ENCODE results near the gene FGF9. TPM values are rescaled to one million over a fixed set of nuclear protein-coding genes. Genes with fewer than 3 reads are reported as not detected.

Gene FGF9
- total and polyA plus RNA-seq, 4 experiments from 2014 or later, result 2.1 to 7.3 (median 4.5) TPM

DNA sequence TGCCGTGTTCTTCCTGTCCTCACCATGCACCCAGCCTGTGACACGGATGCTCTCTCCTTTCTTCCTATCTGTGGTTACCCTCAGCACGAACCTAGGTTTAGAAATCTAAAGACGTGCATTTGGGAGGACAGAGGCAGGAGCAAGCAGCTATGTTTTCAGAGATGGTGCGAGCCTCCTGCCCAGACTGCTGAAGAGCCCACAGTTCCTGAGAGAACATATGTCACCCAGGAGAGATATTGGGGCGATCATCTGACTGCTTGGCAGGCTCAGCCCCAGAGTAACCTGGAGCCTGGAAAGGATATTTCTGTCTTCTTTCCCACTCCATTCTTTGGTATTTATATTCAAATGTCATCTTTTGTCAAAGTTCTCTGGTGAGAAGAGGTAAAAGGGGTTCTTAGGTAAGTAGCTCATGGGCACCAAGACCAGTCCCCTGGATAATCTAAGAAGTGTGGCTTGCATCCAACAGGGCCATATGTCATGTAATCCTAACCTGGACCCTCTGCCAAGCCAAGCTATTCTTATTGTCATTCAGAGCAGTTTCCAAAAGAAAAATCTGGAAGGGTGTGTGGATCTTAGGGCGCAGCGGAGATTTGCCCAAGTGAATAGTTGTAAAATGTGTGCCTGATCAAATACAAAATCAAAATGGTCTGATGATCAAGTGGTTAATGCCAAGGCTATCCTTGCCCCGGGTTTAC lies 59.5 kb downstream of the FGF9 start:
- no peak overlapping the region for H3K4me3 Mint-ChIP-seq
- ChIA-PET POLR2A (ENCODE audit: partially characterized antibody) (no interaction called here), CTCF (ENCODE audit: partially characterized antibody) (no interaction called here)
- DNase-seq, result no peak
- H3K9me3 ChIP-seq (ENCODE audit: control insufficient read depth in 1 of 2, low read length in 2 of 2), result no peaks in the 10 kb centered on the region
- peaks cover 0 to 5% (median under 1%) of the 10 kb centered on the region in 4 donors for H3K4me1 Mint-ChIP-seq
- H3K27me3 Mint-ChIP-seq, result peaks cover 0 to 2% of the 10 kb centered on the region in 2 donors
- no peaks in the 10 kb centered on the region for H3K36me3 ChIP-seq (ENCODE audit: insufficient read depth, low read length)
- no peaks in the 10 kb centered on the region for H3K36me3 Mint-ChIP-seq
- intact Hi-C loops (cut with micrococcal nuclease), result no loop called here
- no peaks in the 10 kb centered on the region for H3K27me3 ChIP-seq (ENCODE audit: insufficient read depth, low read length)
- H3K4me1 ChIP-seq (ENCODE audit: insufficient read depth, low read length), result no peaks in the 10 kb centered on the region
- no peak overlapping the region for H3K27ac ChIP-seq (ENCODE audit: low read depth, low read length)
- peaks cover 0 to 5% (median 3%) of the 10 kb centered on the region in 8 donors for H3K9me3 Mint-ChIP-seq
- no peak overlapping the region for H3K4me3 ChIP-seq (ENCODE audit: low read length in 2 of 2)
- H3K27ac Mint-ChIP-seq, result no peak overlapping the region

DNA sequence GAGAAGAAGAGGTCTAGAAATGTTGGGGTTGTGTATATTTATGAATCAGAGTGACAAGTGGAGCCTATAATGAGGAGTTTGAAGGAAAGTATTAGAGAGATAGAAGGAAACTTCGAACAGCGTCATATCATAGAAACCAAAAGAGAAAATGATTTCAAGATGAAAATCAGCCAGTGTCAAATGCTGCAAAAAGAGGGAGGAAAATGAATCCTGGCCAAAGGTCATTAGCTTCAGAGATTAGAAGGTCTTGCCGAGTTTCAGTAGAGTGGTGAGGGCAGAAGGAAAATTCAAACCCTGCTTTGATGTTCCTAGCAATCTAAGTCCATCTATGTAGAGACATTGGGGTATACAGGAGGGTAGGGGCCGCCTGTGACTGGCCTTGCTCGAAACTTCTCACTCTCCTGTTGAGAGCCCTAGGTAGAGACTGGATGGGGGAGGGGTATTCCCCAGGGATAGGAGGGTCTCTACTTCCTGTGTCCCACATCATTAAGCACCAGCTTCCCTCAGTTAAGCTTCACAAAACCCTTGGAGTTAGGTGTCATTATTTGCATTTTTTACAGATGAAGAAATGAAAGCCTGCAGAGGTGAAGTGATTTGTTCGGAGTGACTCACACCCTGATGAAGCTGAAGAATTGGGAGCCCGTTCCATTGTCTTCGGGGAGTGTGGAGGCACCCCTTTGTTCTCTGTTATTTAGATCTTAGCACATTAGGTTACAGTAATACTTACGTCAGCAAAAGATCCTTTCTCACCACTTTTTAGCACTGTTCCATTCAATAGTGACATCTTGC lies 62.8 kb downstream of the FGF9 start:
- Mint-ChIP-seq H3K4me1 (no peaks in the 10 kb centered on the region), H3K36me3 (no peaks in the 10 kb centered on the region), H3K27me3 (peaks cover 0 to 7% of the 10 kb centered on the region in 2 donors), H3K27ac (no peak overlapping the region), H3K4me3 (no peak overlapping the region), H3K9me3 (peaks cover 0 to 2% (median 0%) of the 10 kb centered on the region in 8 donors)
- Histone ChIP-seq H3K9me3 (ENCODE audit: control insufficient read depth in 1 of 2, low read length in 2 of 2) (no peaks in the 10 kb centered on the region), H3K36me3 (ENCODE audit: insufficient read depth, low read length) (no peaks in the 10 kb centered on the region), H3K4me1 (ENCODE audit: insufficient read depth, low read length) (no peaks in the 10 kb centered on the region), H3K4me3 (ENCODE audit: low read length in 2 of 2) (no peak overlapping the region), H3K27me3 (ENCODE audit: insufficient read depth, low read length) (no peaks in the 10 kb centered on the region), H3K27ac (ENCODE audit: low read depth, low read length) (no peak overlapping the region)
- POLR2A ChIA-PET (ENCODE audit: partially characterized antibody), result no interaction called here
- intact Hi-C loops (cut with micrococcal nuclease), result no loop called here
- DNase-seq, result no peak
- CTCF ChIA-PET (ENCODE audit: partially characterized antibody), result no interaction called here

DNA sequence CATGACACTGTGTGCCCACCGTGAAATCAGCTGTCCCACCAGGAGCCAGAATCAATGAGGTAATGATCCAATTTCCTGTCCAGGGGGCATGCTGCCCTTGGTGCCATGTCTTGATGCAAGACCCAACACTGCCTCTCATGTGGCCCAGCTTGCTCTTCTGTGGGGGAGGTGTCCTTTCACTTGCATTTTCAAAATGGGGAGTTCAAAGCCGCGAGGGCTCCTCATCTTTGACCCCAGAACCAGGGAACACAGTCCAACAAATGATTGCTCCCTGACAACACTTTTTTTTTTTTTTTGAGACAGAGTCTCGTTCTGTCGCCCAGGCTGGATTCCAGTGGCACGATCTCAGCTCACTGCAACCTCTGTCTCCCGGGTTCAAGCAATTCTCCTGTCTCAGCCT lies 64.1 kb downstream of the FGF9 start:
- peaks cover 0 to 2% (median 0%) of the 10 kb centered on the region in 8 donors for H3K9me3 Mint-ChIP-seq
- no peak for DNase-seq
- intact Hi-C loops (cut with micrococcal nuclease), result no loop called here
- Histone ChIP-seq H3K36me3 (ENCODE audit: insufficient read depth, low read length) (no peaks in the 10 kb centered on the region), H3K4me1 (ENCODE audit: insufficient read depth, low read length) (no peaks in the 10 kb centered on the region), H3K9me3 (ENCODE audit: control insufficient read depth in 1 of 2, low read length in 2 of 2) (no peaks in the 10 kb centered on the region), H3K27ac (ENCODE audit: low read depth, low read length) (no peak overlapping the region), H3K4me3 (ENCODE audit: low read length in 2 of 2) (no peak overlapping the region), H3K27me3 (ENCODE audit: insufficient read depth, low read length) (no peaks in the 10 kb centered on the region)
- no peak overlapping the region for H3K4me3 Mint-ChIP-seq
- ChIA-PET CTCF (ENCODE audit: partially characterized antibody) (no interaction called here), POLR2A (ENCODE audit: partially characterized antibody) (no interaction called here)
- H3K27ac Mint-ChIP-seq, result no peak overlapping the region
- no peaks in the 10 kb centered on the region for H3K4me1 Mint-ChIP-seq
- H3K36me3 Mint-ChIP-seq, result no peaks in the 10 kb centered on the region
- peaks cover 4 to 7% of the 10 kb centered on the region in 2 donors for H3K27me3 Mint-ChIP-seq

DNA sequence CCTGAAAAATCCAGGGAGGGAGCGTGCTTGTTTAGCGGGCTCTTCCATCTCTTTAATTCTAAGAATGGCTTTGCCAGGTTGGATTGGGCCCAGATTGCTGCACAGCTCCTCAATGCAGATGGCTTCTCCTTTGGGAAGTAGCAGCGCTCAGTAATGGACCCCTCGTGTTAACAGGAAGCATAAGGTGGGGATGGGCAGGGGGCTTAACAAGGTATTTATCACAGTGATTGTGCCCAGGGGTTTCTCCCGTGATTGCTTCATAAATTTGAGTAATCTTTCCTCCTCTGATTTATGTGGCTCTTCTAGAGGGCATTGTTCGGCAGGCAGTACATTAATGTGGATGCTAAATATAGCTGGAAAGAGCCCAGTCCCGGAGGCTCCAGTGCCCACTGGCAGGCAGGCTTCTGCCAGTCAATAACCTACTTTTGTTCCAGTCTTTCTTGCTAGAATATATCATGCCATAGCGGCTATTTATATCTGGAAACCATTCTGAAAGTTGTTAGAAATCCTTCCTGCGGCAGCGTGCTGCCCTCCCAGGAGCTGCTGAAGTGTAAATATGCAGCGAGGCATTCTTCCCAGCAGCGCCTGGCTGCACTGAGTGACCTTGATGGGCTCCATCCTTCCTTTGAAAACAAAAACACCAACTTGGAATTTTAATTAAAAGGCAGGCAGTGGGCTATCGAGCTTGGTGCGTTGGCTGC lies 65.0 kb downstream of the FGF9 start:
- H3K36me3 Mint-ChIP-seq, result no peaks in the 10 kb centered on the region
- H3K27me3 Mint-ChIP-seq, result peaks cover 4 to 9% of the 10 kb centered on the region in 2 donors
- POLR2A ChIA-PET (ENCODE audit: partially characterized antibody), result no interaction called here
- no peak for DNase-seq
- H3K27ac Mint-ChIP-seq, result no peak overlapping the region
- H3K4me3 ChIP-seq (ENCODE audit: low read length in 2 of 2), result no peak overlapping the region
- intact Hi-C loops (cut with micrococcal nuclease), result no loop called here
- no peaks in the 10 kb centered on the region for H3K9me3 ChIP-seq (ENCODE audit: control insufficient read depth in 1 of 2, low read length in 2 of 2)
- H3K4me3 Mint-ChIP-seq, result peak overlapping the region in 1 of 8 donors; percentile 7
- H3K9me3 Mint-ChIP-seq, result peaks cover 0 to 2% (median 0%) of the 10 kb centered on the region in 8 donors
- no peaks in the 10 kb centered on the region for H3K27me3 ChIP-seq (ENCODE audit: insufficient read depth, low read length)
- H3K36me3 ChIP-seq (ENCODE audit: insufficient read depth, low read length), result no peaks in the 10 kb centered on the region
- H3K4me1 ChIP-seq (ENCODE audit: insufficient read depth, low read length), result no peaks in the 10 kb centered on the region
- H3K4me1 Mint-ChIP-seq, result no peaks in the 10 kb centered on the region
- CTCF ChIA-PET (ENCODE audit: partially characterized antibody), result no interaction called here
- H3K27ac ChIP-seq (ENCODE audit: low read depth, low read length), result no peak overlapping the region

DNA sequence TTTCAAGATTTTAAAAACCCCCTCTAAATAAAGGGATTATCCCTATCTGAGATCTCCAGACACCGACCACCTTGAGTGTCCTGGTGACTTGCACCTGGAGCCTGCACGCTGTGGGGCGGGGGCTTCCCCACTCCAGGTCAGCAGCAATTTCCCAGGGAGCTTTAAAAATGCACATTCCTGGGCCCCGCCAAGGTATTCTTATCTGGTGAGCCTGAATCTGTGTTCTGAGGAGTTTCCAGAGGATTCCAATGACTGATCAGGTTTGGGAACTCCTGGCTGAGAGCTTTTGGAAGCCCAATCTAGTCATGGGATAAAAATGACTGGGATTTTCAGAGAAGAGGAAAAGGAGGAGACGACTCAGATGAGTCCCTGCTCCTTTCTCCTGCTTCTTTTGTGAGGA lies 66.1 kb downstream of the FGF9 start:
- Mint-ChIP-seq H3K27ac (no peak overlapping the region), H3K9me3 (no peaks in the 10 kb centered on the region), H3K4me1 (no peaks in the 10 kb centered on the region), H3K4me3 (no peak overlapping the region), H3K27me3 (peaks cover 4 to 9% of the 10 kb centered on the region in 2 donors), H3K36me3 (no peaks in the 10 kb centered on the region)
- no peaks in the 10 kb centered on the region for H3K9me3 ChIP-seq (ENCODE audit: control insufficient read depth in 1 of 2, low read length in 2 of 2)
- H3K27me3 ChIP-seq (ENCODE audit: insufficient read depth, low read length), result no peaks in the 10 kb centered on the region
- ChIA-PET CTCF (ENCODE audit: partially characterized antibody) (interaction anchor here (1.1 kb wide), 1 partner anchor 9 kb away, joined by 4 read pairs; no protein-coding TSS in a partner anchor), POLR2A (ENCODE audit: partially characterized antibody) (no interaction called here)
- no peak for DNase-seq
- H3K36me3 ChIP-seq (ENCODE audit: insufficient read depth, low read length), result no peaks in the 10 kb centered on the region
- intact Hi-C loops (cut with micrococcal nuclease), result no loop called here
- H3K27ac ChIP-seq (ENCODE audit: low read depth, low read length), result no peak overlapping the region
- H3K4me3 ChIP-seq (ENCODE audit: low read length in 2 of 2), result no peak overlapping the region
- H3K4me1 ChIP-seq (ENCODE audit: insufficient read depth, low read length), result no peaks in the 10 kb centered on the region

DNA sequence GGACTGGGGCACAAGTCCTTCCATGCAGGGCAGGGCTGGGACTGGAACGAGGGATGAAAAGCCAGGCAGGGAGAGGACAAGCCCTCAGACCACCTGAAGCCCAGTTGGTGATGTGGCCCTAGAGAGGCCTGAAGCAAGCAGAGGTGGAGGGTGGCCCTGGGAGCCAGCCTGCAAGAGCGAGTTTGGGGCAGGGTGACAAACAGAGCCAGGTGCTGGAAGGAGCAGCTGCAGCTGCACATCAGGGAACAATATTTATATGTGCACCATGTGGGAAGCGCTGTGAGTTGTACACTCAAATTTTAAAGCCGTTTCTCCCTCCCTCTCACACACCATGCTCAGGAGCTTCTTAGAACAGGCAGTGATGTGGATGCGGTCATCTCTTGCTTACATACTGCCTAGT lies 67.8 kb downstream of the FGF9 start:
- Histone ChIP-seq H3K27ac (ENCODE audit: low read depth, low read length) (no peak overlapping the region), H3K9me3 (ENCODE audit: control insufficient read depth in 1 of 2, low read length in 2 of 2) (no peaks in the 10 kb centered on the region), H3K27me3 (ENCODE audit: insufficient read depth, low read length) (no peaks in the 10 kb centered on the region), H3K4me1 (ENCODE audit: insufficient read depth, low read length) (no peaks in the 10 kb centered on the region), H3K4me3 (ENCODE audit: low read length in 2 of 2) (no peak overlapping the region), H3K36me3 (ENCODE audit: insufficient read depth, low read length) (no peaks in the 10 kb centered on the region)
- Mint-ChIP-seq H3K4me1 (no peaks in the 10 kb centered on the region), H3K4me3 (no peak overlapping the region), H3K36me3 (no peaks in the 10 kb centered on the region), H3K27me3 (peaks cover 4 to 9% of the 10 kb centered on the region in 2 donors), H3K9me3 (no peaks in the 10 kb centered on the region), H3K27ac (no peak overlapping the region)
- no peak for DNase-seq
- ChIA-PET POLR2A (ENCODE audit: partially characterized antibody) (no interaction called here), CTCF (ENCODE audit: partially characterized antibody) (no interaction called here)
- intact Hi-C loops (cut with micrococcal nuclease), result no loop called here

DNA sequence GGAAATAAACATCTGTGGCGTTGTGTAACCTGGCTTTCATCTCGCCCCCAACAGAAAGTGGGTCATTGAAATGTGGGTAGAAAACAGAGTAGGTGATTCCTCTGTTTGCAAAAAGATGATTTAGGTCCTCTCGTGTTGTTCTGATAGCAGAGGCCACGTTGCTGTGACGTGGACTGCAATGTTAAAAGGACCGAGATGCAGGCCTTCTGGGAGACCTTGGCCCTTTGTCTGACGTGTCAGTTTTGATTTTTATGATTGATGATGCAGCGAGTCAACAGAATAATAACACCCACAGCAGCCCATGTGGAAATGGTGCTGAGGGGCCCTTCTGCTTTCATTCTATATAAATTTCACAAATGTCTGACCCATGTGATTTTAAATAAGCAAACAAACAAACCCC lies 68.9 kb downstream of the FGF9 start:
- Mint-ChIP-seq H3K36me3 (no peaks in the 10 kb centered on the region), H3K4me1 (no peaks in the 10 kb centered on the region), H3K4me3 (no peak overlapping the region), H3K9me3 (no peaks in the 10 kb centered on the region), H3K27ac (no peak overlapping the region), H3K27me3 (peaks cover 4 to 9% of the 10 kb centered on the region in 2 donors)
- Histone ChIP-seq H3K4me3 (ENCODE audit: low read length in 2 of 2) (no peak overlapping the region), H3K36me3 (ENCODE audit: insufficient read depth, low read length) (no peaks in the 10 kb centered on the region), H3K4me1 (ENCODE audit: insufficient read depth, low read length) (no peaks in the 10 kb centered on the region), H3K9me3 (ENCODE audit: control insufficient read depth in 1 of 2, low read length in 2 of 2) (no peaks in the 10 kb centered on the region), H3K27me3 (ENCODE audit: insufficient read depth, low read length) (no peaks in the 10 kb centered on the region), H3K27ac (ENCODE audit: low read depth, low read length) (no peak overlapping the region)
- DNase-seq, result no peak
- CTCF ChIA-PET (ENCODE audit: partially characterized antibody), result no interaction called here
- POLR2A ChIA-PET (ENCODE audit: partially characterized antibody), result no interaction called here
- intact Hi-C loops (cut with micrococcal nuclease), result no loop called here
